ENCODE results near the gene SLC66A2.

The SLC66A2 gene

GRCh38 chr18:79943608-79944125, 7.8 kb downstream of the SLC66A2 start:
- no peak for TF ChIP-seq CTCF (conservative IDR thresholded peaks at IDR 0.05; ENCODE audit: low read length)
- TF ChIP-seq EZH2phosphoT487 (IDR thresholded peaks at IDR 0.05; ENCODE audit: borderline replicate concordance), result no peak
- H3K4me2 ChIP-seq (ENCODE audit: low read depth, low read length, poor library complexity, severe bottlenecking), result peak overlapping the region; percentile 54
- H3K4me3 ChIP-seq (ENCODE audit: low read length, poor library complexity, severe bottlenecking), result no peak overlapping the region
- H3K27me3 ChIP-seq (ENCODE audit: insufficient read depth, low read length, poor library complexity, severe bottlenecking), result no peaks in the 10 kb centered on the region
- no peaks in the 10 kb centered on the region for H3K9me3 ChIP-seq (ENCODE audit: insufficient read depth, low read depth, low read length)
- H3K4me1 ChIP-seq (ENCODE audit: insufficient read depth, low read length, poor library complexity, severe bottlenecking), result peaks cover 29% of the 10 kb centered on the region
- peaks cover 51% of the 10 kb centered on the region for H3K79me2 ChIP-seq (ENCODE audit: insufficient read depth, low read length)
- H4K20me1 ChIP-seq (ENCODE audit: insufficient read depth, low read length, poor library complexity, severe bottlenecking), result peaks cover 13% of the 10 kb centered on the region
- no peaks in the 10 kb centered on the region for H3F3A ChIP-seq (ENCODE audit: low read depth)
- H3K9ac ChIP-seq (ENCODE audit: low read depth, low read length, poor library complexity, severe bottlenecking), result no peak overlapping the region
- H3K9me2 ChIP-seq (replicated peaks; ENCODE audit: low read depth, low read length), result no peaks in the 10 kb centered on the region
- H3K36me3 ChIP-seq (ENCODE audit: insufficient read depth, low read length), result peaks cover 17% of the 10 kb centered on the region; the same call in 1 of the 2 replicates
- no peak overlapping the region for H2AFZ ChIP-seq (ENCODE audit: low read length)

- peaks cover 22% of the 10 kb centered on the region for H3K4me1 ChIP-seq (ENCODE audit: insufficient read depth, low read length, poor library complexity, severe bottlenecking)
- TF ChIP-seq EZH2phosphoT487 (IDR thresholded peaks at IDR 0.05; ENCODE audit: borderline replicate concordance) (no peak), CTCF (conservative IDR thresholded peaks at IDR 0.05; ENCODE audit: low read length) (no peak)
- H3K4me2 ChIP-seq (ENCODE audit: low read depth, low read length, poor library complexity, severe bottlenecking), result no peak overlapping the region
- peaks cover 50% of the 10 kb centered on the region for H3K79me2 ChIP-seq (ENCODE audit: insufficient read depth, low read length)
- no peak overlapping the region for H3K4me3 ChIP-seq (ENCODE audit: low read length, poor library complexity, severe bottlenecking)
- H3K9me2 ChIP-seq (replicated peaks; ENCODE audit: low read depth, low read length), result no peaks in the 10 kb centered on the region
- no peak overlapping the region for H2AFZ ChIP-seq (ENCODE audit: low read length)
- H3K9ac ChIP-seq (ENCODE audit: low read depth, low read length, poor library complexity, severe bottlenecking), result no peak overlapping the region
- no peaks in the 10 kb centered on the region for H3K27me3 ChIP-seq (ENCODE audit: insufficient read depth, low read length, poor library complexity, severe bottlenecking)
- no peaks in the 10 kb centered on the region for H3K9me3 ChIP-seq (ENCODE audit: insufficient read depth, low read depth, low read length)
- H4K20me1 ChIP-seq (ENCODE audit: insufficient read depth, low read length, poor library complexity, severe bottlenecking), result peaks cover 13% of the 10 kb centered on the region
- H3F3A ChIP-seq (ENCODE audit: low read depth), result no peaks in the 10 kb centered on the region
- peaks cover 17% of the 10 kb centered on the region; the same call in 1 of the 2 replicates for H3K36me3 ChIP-seq (ENCODE audit: insufficient read depth, low read length)
Measured at GRCh38 chr18:79942786-79943607, 8.5 kb downstream of the SLC66A2 start.

- Histone ChIP-seq H3K27me3 (ENCODE audit: insufficient read depth, low read length, poor library complexity, severe bottlenecking) (no peaks in the 10 kb centered on the region), H4K20me1 (ENCODE audit: insufficient read depth, low read length, poor library complexity, severe bottlenecking) (peaks cover 13% of the 10 kb centered on the region), H3K4me1 (ENCODE audit: insufficient read depth, low read length, poor library complexity, severe bottlenecking) (peaks cover 16% of the 10 kb centered on the region), H3K4me3 (ENCODE audit: low read length, poor library complexity, severe bottlenecking) (no peak overlapping the region), H3K4me2 (ENCODE audit: low read depth, low read length, poor library complexity, severe bottlenecking) (no peak overlapping the region), H3K9ac (ENCODE audit: low read depth, low read length, poor library complexity, severe bottlenecking) (no peak overlapping the region), H3K9me2 (replicated peaks; ENCODE audit: low read depth, low read length) (no peaks in the 10 kb centered on the region), H3F3A (ENCODE audit: low read depth) (no peaks in the 10 kb centered on the region), H3K36me3 (ENCODE audit: insufficient read depth, low read length) (peaks cover 21% of the 10 kb centered on the region; the same call in 1 of the 2 replicates), H3K9me3 (ENCODE audit: insufficient read depth, low read depth, low read length) (no peaks in the 10 kb centered on the region), H2AFZ (ENCODE audit: low read length) (no peak overlapping the region), H3K79me2 (ENCODE audit: insufficient read depth, low read length) (peaks cover 52% of the 10 kb centered on the region)
- TF ChIP-seq EZH2phosphoT487 (IDR thresholded peaks at IDR 0.05; ENCODE audit: borderline replicate concordance) (no peak), CTCF (conservative IDR thresholded peaks at IDR 0.05; ENCODE audit: low read length) (no peak)
Measured at GRCh38 chr18:79942211-79942610, 9.2 kb downstream of the SLC66A2 start.
